H1 (cell line): ENCODE results near the gene MAPKAPK2. TPM values are rescaled to one million over a fixed set of nuclear protein-coding genes. Genes with fewer than 3 reads are reported as not detected.

Experiments
- CTCF ChIA-PET: fragments of 300-600 bp; sonication (Branson Sonifier 250); formaldehyde crosslinking; loops from one replicate; lab custom pipeline; 2021; ENCODE audit not compliant: partially characterized antibody; lab: Charles Lee
- POLR2A ChIA-PET: fragments of 300-600 bp; sonication (Branson Sonifier 250); formaldehyde crosslinking; loops from one replicate; lab custom pipeline; 2021; ENCODE audit warnings: inconsistent platforms; ENCODE audit not compliant: partially characterized antibody; lab: Charles Lee
- DNase-seq, 2 experiments: peaks; one replicate each; pipeline versions ENCODE4 v3.0.0 to v3.0.0-alpha.2; 2010 to 2022; ENCODE audit warnings: low spot score in 2 of 2, low read depth in 1 of 2, mixed read lengths in 1 of 2
- FAIRE-seq: peaks from 2 replicates; lab custom pipeline; 2011; peaks lifted over from hg19 to GRCh38; lab: Jason Lieb, UNC
- H2AFZ ChIP-seq: 2 replicates; pipeline ENCODE4 v1.8.1; 2012; ENCODE audit warnings: low read length, inconsistent platforms
- H2AK5ac ChIP-seq: 2 replicates; pipeline ENCODE4 v1.6.1; 2013; ENCODE audit warnings: low read depth, low read length
- H2BK120ac ChIP-seq: replicated peaks from 2 replicates; pipeline ENCODE3; 2013; ENCODE audit warnings: low read depth, low read length, inconsistent platforms
- H2BK12ac ChIP-seq: 2 replicates; pipeline ENCODE4 v1.6.1; 2013; ENCODE audit warnings: low read depth, low read length
- H2BK15ac ChIP-seq: 2 replicates; pipeline ENCODE4 v1.6.1; 2013; ENCODE audit warnings: low read length
- H2BK20ac ChIP-seq: 2 replicates; pipeline ENCODE4 v1.6.1; 2013; ENCODE audit warnings: low read length
- H2BK5ac ChIP-seq: 2 replicates; pipeline ENCODE4 v1.6.1; 2013; ENCODE audit warnings: low read depth, low read length
- H3K14ac ChIP-seq: 2 replicates; pipeline ENCODE4 v1.6.1; 2013; ENCODE audit warnings: inconsistent platforms; ENCODE audit not compliant: insufficient read length
- H3K18ac ChIP-seq: 2 replicates; pipeline ENCODE4 v1.6.1; 2013; ENCODE audit warnings: low read length; ENCODE audit errors: extremely low read depth
- H3K23ac ChIP-seq: 2 replicates; pipeline ENCODE4 v1.6.1; 2013; ENCODE audit warnings: inconsistent platforms; ENCODE audit not compliant: insufficient read length
- H3K23me2 ChIP-seq: 2 replicates; pipeline ENCODE4 v1.6.1; 2013; ENCODE audit warnings: low read depth, low read length
- H3K27ac ChIP-seq: 2 replicates; pipeline ENCODE4 v1.6.1; 2011; ENCODE audit warnings: low read depth, low read length, inconsistent platforms
- H3K27me3 ChIP-seq, 4 experiments: replicated peaks in 1 of 4; 1 replicate in 1 of 4; 2 replicates in 3 of 4; pipeline versions ENCODE4 v1.6.1 to v1.8.1; 2011 to 2013; ENCODE audit warnings: low read length in 3 of 4, mild to moderate bottlenecking in 3 of 4, inconsistent platforms in 2 of 4, mixed read lengths in 2 of 4, moderate library complexity in 1 of 4; ENCODE audit not compliant: control insufficient read depth in 3 of 4, insufficient read depth in 3 of 4; ENCODE audit errors: extremely low read depth in 1 of 4
- H3K36me3 ChIP-seq, 4 experiments: 2 replicates each; pipeline versions ENCODE4 v1.6.1 to v1.8.1; 2011 to 2013; ENCODE audit warnings: mild to moderate bottlenecking in 4 of 4, low read length in 3 of 4, moderate library complexity in 2 of 4, control low read depth in 1 of 4, inconsistent platforms in 1 of 4; ENCODE audit not compliant: insufficient read depth in 4 of 4, control insufficient read depth in 2 of 4
- H3K4ac ChIP-seq: replicated peaks from 2 replicates; pipeline ENCODE3; 2013; ENCODE audit warnings: low read length, low read depth, mixed read lengths, inconsistent platforms; ENCODE audit not compliant: insufficient read length
- H3K4me1 ChIP-seq, 4 experiments: replicated peaks in 1 of 4; 1 replicate in 1 of 4; 2 replicates in 3 of 4; pipeline versions ENCODE4 v1.6.1 to v1.8.1; 2011 to 2013; ENCODE audit warnings: low read length in 3 of 4, inconsistent platforms in 2 of 4, mixed read lengths in 1 of 4; ENCODE audit not compliant: insufficient read depth in 4 of 4, control insufficient read depth in 3 of 4
- H3K4me2 ChIP-seq, 2 experiments: 2 replicates each; pipeline versions ENCODE4 v1.6.1 to v1.8.1; 2011 to 2013; ENCODE audit warnings: low read depth in 2 of 2, low read length in 2 of 2, control low read depth in 1 of 2, inconsistent platforms in 1 of 2, mild to moderate bottlenecking in 1 of 2; ENCODE audit not compliant: insufficient read depth in 1 of 2
- H3K4me3 ChIP-seq, 4 experiments: fragments of 200-600, 300-600 bp in 1 of 4; sonication (generic), shearing (Covaris generic), sonication (Bioruptor Twin) in 1 of 4; 2 replicates each; pipeline versions ENCODE4 v1.5.1 to v1.8.1; 2011 to 2016; ENCODE audit warnings: low read length in 4 of 4, low read depth in 3 of 4, control low read depth in 2 of 4, inconsistent platforms in 2 of 4, mild to moderate bottlenecking in 2 of 4, mixed read lengths in 1 of 4, moderate library complexity in 1 of 4; ENCODE audit not compliant: insufficient read depth in 2 of 4; ENCODE audit errors: extremely low read depth in 1 of 4
- H3K56ac ChIP-seq: replicated peaks from 2 replicates; pipeline ENCODE3; 2013; ENCODE audit warnings: low read depth, mild to moderate bottlenecking, mixed read lengths, low read length, inconsistent platforms; ENCODE audit not compliant: insufficient read length
- H3K79me1 ChIP-seq: 2 replicates; pipeline ENCODE4 v1.6.1; 2013; ENCODE audit warnings: low read depth, low read length, control low read depth
- H3K79me2 ChIP-seq, 2 experiments: 2 replicates each; pipeline versions ENCODE4 v1.6.1 to v1.8.1; 2012 to 2013; ENCODE audit warnings: low read length in 2 of 2, mild to moderate bottlenecking in 2 of 2, inconsistent platforms in 1 of 2; ENCODE audit not compliant: insufficient read depth in 2 of 2, control insufficient read depth in 1 of 2
- H3K9ac ChIP-seq, 4 experiments: replicated peaks in 1 of 4; 1 replicate in 1 of 4; 2 replicates in 3 of 4; pipeline versions ENCODE4 v1.6.1 to v1.8.1; 2011 to 2013; ENCODE audit warnings: low read depth in 3 of 4, low read length in 3 of 4, control low read depth in 2 of 4, mild to moderate bottlenecking in 2 of 4, moderate library complexity in 2 of 4, inconsistent platforms in 1 of 4; ENCODE audit errors: extremely low read depth in 1 of 4
- H3K9me3 ChIP-seq, 2 experiments: 2 replicates each; pipeline versions ENCODE4 v1.6.1 to v1.8.1; 2012 to 2013; ENCODE audit warnings: mild to moderate bottlenecking in 2 of 2, moderate library complexity in 2 of 2, control low read depth in 1 of 2, inconsistent platforms in 1 of 2, low read depth in 1 of 2, low read length in 1 of 2, mixed read lengths in 1 of 2; ENCODE audit not compliant: insufficient read depth in 2 of 2
- H4K20me1 ChIP-seq, 2 experiments: replicated peaks in 1 of 2; 2 replicates each; pipeline versions ENCODE3 to v1.8.1; 2011 to 2013; ENCODE audit warnings: inconsistent platforms in 2 of 2, low read length in 2 of 2, mild to moderate bottlenecking in 1 of 2; ENCODE audit not compliant: insufficient read depth in 2 of 2, control insufficient read depth in 1 of 2
- H4K5ac ChIP-seq: 2 replicates; pipeline ENCODE4 v1.6.1; 2013; ENCODE audit warnings: low read length, low read depth, mixed read lengths, inconsistent platforms; ENCODE audit not compliant: insufficient read length
- H4K8ac ChIP-seq: 2 replicates; pipeline ENCODE4 v1.8.0; 2013; ENCODE audit warnings: mild to moderate bottlenecking, moderate library complexity, low read length, inconsistent platforms; ENCODE audit not compliant: insufficient read depth; ENCODE audit errors: extremely low read depth
- H4K91ac ChIP-seq: replicated peaks from 2 replicates; pipeline ENCODE3; 2013; ENCODE audit warnings: low read length, mixed read lengths, inconsistent platforms; ENCODE audit not compliant: insufficient read length
- POLR2A ChIP-seq, 2 experiments: IDR thresholded peaks; 1 replicate in 1 of 2; 2 replicates in 1 of 2; pipeline ENCODE4 v1.6.1; 2011; ENCODE audit warnings: low read depth in 2 of 2, low read length in 2 of 2, mild to moderate bottlenecking in 2 of 2; ENCODE audit errors: control extremely low read depth in 1 of 2
- TAF1 ChIP-seq: IDR thresholded peaks from 2 replicates; pipeline ENCODE4 v1.6.1; 2011; ENCODE audit warnings: mild to moderate bottlenecking, low read depth, low read length
- WGBS, 2 experiments: shearing (Covaris generic) in 1 of 2; methylation state at CpG; one replicate each; pipeline versions ENCODE4 v1.1.6 to v1.1.7; 2013 to 2015; ENCODE audit warnings: low lambda C conversion rate in 2 of 2, mixed read lengths in 2 of 2, inconsistent platforms in 1 of 2, low coverage in 1 of 2, missing lambda C conversion rate in 1 of 2; ENCODE audit not compliant: insufficient replicate concordance in 2 of 2, insufficient coverage in 1 of 2, insufficient read length in 1 of 2; ENCODE audit errors: extremely low coverage in 1 of 2, missing lambda C conversion rate in 1 of 2; 5-methylcytosine and 5-hydroxymethylcytosine counted together
- polyA plus RNA-seq, 7 experiments: library from polyadenylated mRNA; depleted of rRNA in 3 of 7; stranded (reverse) in 5 of 7; unstranded in 2 of 7; fragments of >200 nt in 5 of 7; fragments of 200-250 nt in 2 of 7; gene quantifications; 1 replicate in 5 of 7; 2 replicates in 1 of 7; 4 replicates in 1 of 7; pipeline versions ENCODE4 v1.2.1 to v1.2.3, GENCODE V29; 2011 to 2013; ENCODE audit warnings: missing spikeins in 2 of 7, mixed read lengths in 2 of 7
- total RNA-seq: library from RNA; stranded (reverse); fragmentation: NEBNext Ultra II Directional; extraction: Animal tissue kit (Norgen Biotek cat#: 25700); gene quantifications from 2 replicates; pipeline ENCODE4 v1.2.1, GENCODE V29; 2021
- TF ChIP-seq, protein P1 (sequence below), 3 experiments: IDR thresholded peaks; 1 replicate in 2 of 3; 2 replicates in 1 of 3; pipeline versions ENCODE4 v1.5.1 to v1.6.1; 2011; ENCODE audit warnings: low read length in 3 of 3, mild to moderate bottlenecking in 3 of 3, inconsistent platforms in 2 of 3, low read depth in 1 of 3, moderate library complexity in 1 of 3; ENCODE audit not compliant: insufficient read depth in 1 of 3; ENCODE audit errors: control extremely low read depth in 1 of 3

MAPKAPK2 gene
- total and polyA plus RNA-seq, 2 of the 8 experiments (the other 6 are each of a cell fraction or from before 2014, with no cell fraction given), result 27.5 to 44.9 TPM

- Histone ChIP-seq H3K14ac (no peak overlapping the region), H4K20me1 (peaks cover 0 to 13% of the 10 kb centered on the region in 2 experiments), H3K23ac (no peak overlapping the region), H3K23me2 (no peaks in the 10 kb centered on the region), H3K4ac (no peak overlapping the region), H3K4me2 (no peak overlapping the region), H2BK5ac (no peak overlapping the region), H3K4me3 (no peak overlapping the region), H3K18ac (no peak overlapping the region), H3K27ac (no peak overlapping the region), H4K5ac (no peak overlapping the region), H2BK20ac (no peak overlapping the region), H3K56ac (no peak overlapping the region), H3K79me2 (peaks cover 0 to 42% of the 10 kb centered on the region in 2 experiments; a peak in 3 of 4 replicates), H2AFZ (no peak overlapping the region), H3K27me3 (no peaks in the 10 kb centered on the region), H3K4me1 (no peaks in the 10 kb centered on the region), H2BK120ac (no peak overlapping the region), H4K8ac (no peak overlapping the region; the same call in 1 of the 2 replicates), H3K79me1 (peaks cover 16% of the 10 kb centered on the region), H2AK5ac (no peak overlapping the region), H4K91ac (no peak overlapping the region), H3K9me3 (no peaks in the 10 kb centered on the region), H2BK12ac (no peak overlapping the region), H2BK15ac (no peak overlapping the region), H3K36me3 (no peaks in the 10 kb centered on the region; a peak in 1 of 8 replicates), H3K9ac (no peak overlapping the region)
- FAIRE-seq (no peak), DNase-seq (no peak)
- POLR2A ChIA-PET, result no interaction called here
- CTCF ChIA-PET, result interaction anchor here (1.0 to 1.9 kb wide), 4 partner anchors 9 to 195 kb away, joined by 3 to 6 read pairs (median 4); no protein-coding TSS in a partner anchor
- WGBS, 2 experiments, result 88% methylated on average over 8 of the region's 8 CpGs; no CpG with 5 or more reads in 1 of the 2 experiments
- no peak for TF ChIP-seq POLR2A (IDR thresholded peaks at IDR 0.05; ENCODE audit: control extremely low read depth in 1 of 2, low read depth in 2 of 2, low read length in 2 of 2)
- TF ChIP-seq TAF1, result no peak
- TF ChIP-seq, protein P1, sequence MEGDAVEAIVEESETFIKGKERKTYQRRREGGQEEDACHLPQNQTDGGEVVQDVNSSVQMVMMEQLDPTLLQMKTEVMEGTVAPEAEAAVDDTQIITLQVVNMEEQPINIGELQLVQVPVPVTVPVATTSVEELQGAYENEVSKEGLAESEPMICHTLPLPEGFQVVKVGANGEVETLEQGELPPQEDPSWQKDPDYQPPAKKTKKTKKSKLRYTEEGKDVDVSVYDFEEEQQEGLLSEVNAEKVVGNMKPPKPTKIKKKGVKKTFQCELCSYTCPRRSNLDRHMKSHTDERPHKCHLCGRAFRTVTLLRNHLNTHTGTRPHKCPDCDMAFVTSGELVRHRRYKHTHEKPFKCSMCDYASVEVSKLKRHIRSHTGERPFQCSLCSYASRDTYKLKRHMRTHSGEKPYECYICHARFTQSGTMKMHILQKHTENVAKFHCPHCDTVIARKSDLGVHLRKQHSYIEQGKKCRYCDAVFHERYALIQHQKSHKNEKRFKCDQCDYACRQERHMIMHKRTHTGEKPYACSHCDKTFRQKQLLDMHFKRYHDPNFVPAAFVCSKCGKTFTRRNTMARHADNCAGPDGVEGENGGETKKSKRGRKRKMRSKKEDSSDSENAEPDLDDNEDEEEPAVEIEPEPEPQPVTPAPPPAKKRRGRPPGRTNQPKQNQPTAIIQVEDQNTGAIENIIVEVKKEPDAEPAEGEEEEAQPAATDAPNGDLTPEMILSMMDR (IDR thresholded peaks at IDR 0.05; ENCODE audit: control extremely low read depth in 1 of 3, insufficient read depth in 1 of 3, low read depth in 1 of 3, low read length in 3 of 3), result no peak
These were observed 32.4 kb downstream of the MAPKAPK2 start for GRCh38 chr1:206716870-206717673.
